WI38 (cell line): ENCODE data around the gene HFE.

ENCODE experiments used
- H3K4me3 ChIP-seq: 2 replicates; pipeline ENCODE4 v1.5.1; 2011; ENCODE audit warnings: low read depth, mild to moderate bottlenecking, control low read depth, low read length
- CTCF ChIP-seq: IDR thresholded peaks from 2 replicates; pipeline ENCODE4 v1.5.1; 2012; ENCODE audit warnings: low read depth, mild to moderate bottlenecking, control low read depth, low read length

HFE gene

GRCh38 chr6:26130581-26131249, 43.5 kb downstream of the HFE start:
- H3K4me3 ChIP-seq: no peak overlapping the region
- TF ChIP-seq CTCF: no peak

- H3K4me3 ChIP-seq: no peak overlapping the region
- no peak for TF ChIP-seq CTCF
These were observed 44.4 kb downstream of the HFE start for GRCh38 chr6:26131618-26132017.

- H3K4me3 ChIP-seq: no peak overlapping the region
- no peak for TF ChIP-seq CTCF
These were observed 46.5 kb downstream of the HFE start for GRCh38 chr6:26133730-26134129.

GRCh38 chr6:26136321-26136720, 49.1 kb downstream of the HFE start:
- no peak for TF ChIP-seq CTCF
- H3K4me3 ChIP-seq: no peak overlapping the region

GRCh38 chr6:26140254-26140966, 53.2 kb downstream of the HFE start:
- H3K4me3 ChIP-seq: no peak overlapping the region
- no peak for TF ChIP-seq CTCF

- H3K4me3 ChIP-seq: no peak overlapping the region
- TF ChIP-seq CTCF: no peak
These were observed 53.7 kb downstream of the HFE start for GRCh38 chr6:26140967-26141294.

- no peak for TF ChIP-seq CTCF
These were observed 54.2 kb downstream of the HFE start for GRCh38 chr6:26141378-26141904.

More at GRCh38 chr6:26141378-26141904, 54.2 kb downstream of the HFE start:
- no peak overlapping the region for H3K4me3 ChIP-seq
